IMR-90 (cell line): ENCODE results near the gene MRGPRF. TPM values are rescaled to one million over a fixed set of nuclear protein-coding genes. Genes with fewer than 3 reads are reported as not detected.

Experiments
- ATAC-seq: fragments of 200-7000 bp; cut with Tn5 transposase; 2 replicates; pipeline ENCODE4 v1.9.1; 2020; ENCODE audit warnings: low read depth, mild to moderate bottlenecking, moderate library complexity
- BruUV-seq: library from RNA; stranded (reverse); fragments of 400-500 nt; replicated peaks from 2 replicates; lab custom pipeline; 2021; lab: Mats Ljungman, UMichigan
- CTCF ChIA-PET: fragments of 300-600 bp; formaldehyde crosslinking; extraction: SDS; loops from one replicate; lab custom pipeline; 2021; ENCODE audit warnings: antibody characterized with exemption; lab: Yijun Ruan, JAX
- POLR2A ChIA-PET: fragments of 300-600 bp; sonication (Branson Sonifier 250); formaldehyde crosslinking; loops from one replicate; lab custom pipeline; 2022; ENCODE audit warnings: antibody characterized with exemption; ENCODE audit not compliant: unreplicated experiment; lab: Charles Lee
- DNase-seq: peaks from one replicate; pipeline ENCODE4 v3.0.0; 2013
- H2AFZ ChIP-seq: replicated peaks from 2 replicates; pipeline ENCODE3; 2013; ENCODE audit warnings: low read length, mild to moderate bottlenecking; ENCODE audit not compliant: poor library complexity
- H2AK5ac ChIP-seq: 2 replicates; pipeline ENCODE4 v1.6.1; 2013; ENCODE audit warnings: low read depth, low read length, inconsistent platforms
- H2AK9ac ChIP-seq: replicated peaks from 2 replicates; pipeline ENCODE3; 2013; ENCODE audit warnings: mild to moderate bottlenecking, low read depth, low read length, moderate library complexity; ENCODE audit not compliant: poor library complexity
- H2BK120ac ChIP-seq: 2 replicates; pipeline ENCODE4 v1.6.1; 2013; ENCODE audit warnings: low read depth, low read length, inconsistent platforms
- H2BK15ac ChIP-seq: 3 replicates; pipeline ENCODE4 v1.6.1; 2013; ENCODE audit warnings: low read depth, low read length, inconsistent platforms
- H2BK20ac ChIP-seq: 2 replicates; pipeline ENCODE4 v1.6.1; 2013; ENCODE audit warnings: low read depth, mild to moderate bottlenecking, inconsistent platforms, low read length, moderate library complexity
- H2BK5ac ChIP-seq: 2 replicates; pipeline ENCODE4 v1.6.1; 2013; ENCODE audit warnings: mild to moderate bottlenecking, low read depth, low read length, inconsistent platforms; ENCODE audit not compliant: poor library complexity, severe bottlenecking
- H3K14ac ChIP-seq: replicated peaks from 2 replicates; pipeline ENCODE4 v1.6.1; 2013; ENCODE audit warnings: low read depth, low read length, inconsistent platforms
- H3K18ac ChIP-seq: 2 replicates; pipeline ENCODE4 v1.6.1; 2013; ENCODE audit warnings: low read depth, low read length, control low read depth
- H3K23ac ChIP-seq: 2 replicates; pipeline ENCODE4 v1.6.1; 2013; ENCODE audit warnings: low read depth, low read length, inconsistent platforms
- H3K27ac ChIP-seq: 2 replicates; pipeline ENCODE4 v1.5.1; 2013; ENCODE audit warnings: mild to moderate bottlenecking, control low read depth, low read length; ENCODE audit not compliant: insufficient read depth
- H3K27me3 ChIP-seq: 2 replicates; pipeline ENCODE4 v1.6.1; 2013; ENCODE audit warnings: low read length; ENCODE audit not compliant: control insufficient read depth, insufficient read depth
- H3K36me3 ChIP-seq: 2 replicates; pipeline ENCODE4 v1.6.1; 2013; ENCODE audit warnings: low read length, mixed read lengths; ENCODE audit not compliant: control insufficient read depth, insufficient read depth
- H3K4ac ChIP-seq: 2 replicates; pipeline ENCODE4 v1.6.1; 2013; ENCODE audit warnings: low read depth, low read length, inconsistent platforms
- H3K4me1 ChIP-seq: 2 replicates; pipeline ENCODE4 v1.6.1; 2013; ENCODE audit warnings: low read length, mixed read lengths; ENCODE audit not compliant: control insufficient read depth, insufficient read depth
- H3K4me2 ChIP-seq: 2 replicates; pipeline ENCODE4 v1.6.1; 2013; ENCODE audit warnings: low read depth, mild to moderate bottlenecking, control low read depth, low read length, moderate library complexity
- H3K4me3 ChIP-seq: 2 replicates; pipeline ENCODE4 v1.5.1; 2013; ENCODE audit warnings: low read depth, mild to moderate bottlenecking, control low read depth, low read length, moderate library complexity; ENCODE audit not compliant: insufficient read depth
- H3K56ac ChIP-seq: 2 replicates; pipeline ENCODE4 v1.6.1; 2013; ENCODE audit warnings: low read length, inconsistent platforms; ENCODE audit not compliant: insufficient read depth; ENCODE audit errors: extremely low read depth
- H3K79me1 ChIP-seq, 2 experiments: 2 replicates each; pipeline ENCODE4 v1.6.1; 2013; ENCODE audit warnings: low read length in 2 of 2, inconsistent platforms in 1 of 2, low read depth in 1 of 2
- H3K9ac ChIP-seq: 2 replicates; pipeline ENCODE4 v1.6.1; 2013; ENCODE audit warnings: low read depth, low read length, control low read depth
- H3K9me1 ChIP-seq: 2 replicates; pipeline ENCODE4 v1.6.1; 2013; ENCODE audit warnings: low read length, inconsistent platforms; ENCODE audit not compliant: insufficient read depth
- H3K9me3 ChIP-seq: 2 replicates; pipeline ENCODE4 v1.6.1; 2013; ENCODE audit warnings: low read length; ENCODE audit not compliant: control insufficient read depth, insufficient read depth
- H4K20me1 ChIP-seq: 2 replicates; pipeline ENCODE4 v1.6.1; 2013; ENCODE audit warnings: low read length, inconsistent platforms; ENCODE audit not compliant: insufficient read depth
- H4K5ac ChIP-seq: 2 replicates; pipeline ENCODE4 v1.6.1; 2013; ENCODE audit warnings: mild to moderate bottlenecking, low read depth, low read length, control low read depth
- H4K8ac ChIP-seq, 2 experiments: 2 replicates each; pipeline ENCODE4 v1.6.1; 2013; ENCODE audit warnings: low read depth in 2 of 2, low read length in 2 of 2, control low read depth in 1 of 2, inconsistent platforms in 1 of 2
- H4K91ac ChIP-seq: 2 replicates; pipeline ENCODE4 v1.6.1; 2013; ENCODE audit warnings: low read depth, low read length, inconsistent platforms; ENCODE audit not compliant: insufficient read depth
- BHLHE40 ChIP-seq: fragments of 150-350 bp; IDR thresholded peaks from 2 replicates; pipeline ENCODE4 v1.6.1; 2016; ENCODE audit warnings: mild to moderate bottlenecking, low read depth, low read length
- CEBPB ChIP-seq: IDR thresholded peaks from 2 replicates; pipeline ENCODE4 v1.6.1; 2012; ENCODE audit warnings: low read depth, low read length, improper control_type of control experiment
- CHD1 ChIP-seq: IDR thresholded peaks from 2 replicates; pipeline ENCODE4 v1.6.1; 2012; ENCODE audit warnings: low read depth, low read length, improper control_type of control experiment
- FOS ChIP-seq: fragments of 150-350 bp; IDR thresholded peaks from 2 replicates; pipeline ENCODE4 v1.6.1; 2016; ENCODE audit warnings: low read depth, low read length
- MAFK ChIP-seq: IDR thresholded peaks from 2 replicates; pipeline ENCODE4 v1.6.1; 2012; ENCODE audit warnings: low read depth, low read length, improper control_type of control experiment
- MXI1 ChIP-seq: IDR thresholded peaks from 2 replicates; pipeline ENCODE4 v1.6.1; 2012; ENCODE audit warnings: low read depth, mild to moderate bottlenecking, low read length, moderate library complexity, borderline replicate concordance
- NFE2L2 ChIP-seq: fragments of 150-350 bp; IDR thresholded peaks from 2 replicates; pipeline ENCODE4 v1.6.1; 2016; ENCODE audit warnings: low read depth, mild to moderate bottlenecking, low read length
- POLR2A ChIP-seq: IDR thresholded peaks from 2 replicates; pipeline ENCODE4 v1.6.1; 2012; ENCODE audit warnings: mild to moderate bottlenecking, low read depth, low read length
- RFX5 ChIP-seq: IDR thresholded peaks from 2 replicates; pipeline ENCODE4 v1.8.0; 2012; ENCODE audit warnings: low read depth, mild to moderate bottlenecking, low read length, moderate library complexity
- SMC3 ChIP-seq: fragments of 150-350 bp; IDR thresholded peaks from 2 replicates; pipeline ENCODE4 v1.6.1; 2016; ENCODE audit warnings: low read depth, mild to moderate bottlenecking, antibody characterized with exemption, low read length, moderate library complexity
- WGBS, 2 experiments: methylation state at CpG; one replicate each; pipeline versions ENCODE4 v1.1.5 to v1.1.7; 2013; ENCODE audit warnings: missing lambda C conversion rate in 2 of 2; ENCODE audit not compliant: insufficient read length in 1 of 2; ENCODE audit errors: extremely low coverage in 2 of 2; 5-methylcytosine and 5-hydroxymethylcytosine counted together
- dilution Hi-C: fragments of 300-500 bp; cut with HindIII; formaldehyde crosslinking; loops from one replicate; pipeline ENCODE4 v1.14.3; 2018; ENCODE audit warnings: low sequenced_read_pairs; ENCODE audit not compliant: unreplicated experiment
- in situ Hi-C: fragments of 300-500 bp; cut with MboI; formaldehyde crosslinking; loops from 3 replicates; pipeline ENCODE4 v1.14.3; 2019; ENCODE audit warnings: low sequenced_read_pairs, inconsistent platforms, mixed read lengths
- intact Hi-C: fragments of 100-400 bp; cut with micrococcal nuclease; formaldehyde crosslinking; loops from 2 replicates; pipeline ENCODE4 v1.10.0; 2022
- polyA plus RNA-seq, 3 experiments: library from polyadenylated mRNA; depleted of rRNA; stranded (reverse); fragments of >200 nt; gene quantifications; 2 replicates each; pipeline ENCODE4 v1.2.3, GENCODE V29; 2012; ENCODE audit warnings: low replicate concordance in 1 of 3
- total RNA-seq: library from RNA; depleted of rRNA; stranded (reverse); fragments of >200 nt; gene quantifications from 2 replicates; pipeline ENCODE4 v1.2.3, GENCODE V29; 2012
- TF ChIP-seq, protein P1 (sequence below): fragments of 150-350 bp; IDR thresholded peaks from 2 replicates; pipeline ENCODE4 v1.6.1; 2016; ENCODE audit warnings: low read depth, mild to moderate bottlenecking, low read length, moderate library complexity, borderline replicate concordance
- TF ChIP-seq, protein P2 (sequence below): fragments of 150-350 bp; IDR thresholded peaks from 2 replicates; pipeline ENCODE4 v1.6.1; 2017; ENCODE audit warnings: mild to moderate bottlenecking, antibody characterized with exemption, low read length, low read depth
- TF ChIP-seq, protein P3 (sequence below): conservative IDR thresholded peaks from 2 replicates; pipeline ENCODE4 v1.5.1; 2012; ENCODE audit warnings: mild to moderate bottlenecking, low read depth, low read length, improper control_type of control experiment

Gene MRGPRF
- total and polyA plus RNA-seq, 2 of the 4 experiments (the other 2 are of a cell fraction) = 6.3 to 28.8 TPM

DNA sequence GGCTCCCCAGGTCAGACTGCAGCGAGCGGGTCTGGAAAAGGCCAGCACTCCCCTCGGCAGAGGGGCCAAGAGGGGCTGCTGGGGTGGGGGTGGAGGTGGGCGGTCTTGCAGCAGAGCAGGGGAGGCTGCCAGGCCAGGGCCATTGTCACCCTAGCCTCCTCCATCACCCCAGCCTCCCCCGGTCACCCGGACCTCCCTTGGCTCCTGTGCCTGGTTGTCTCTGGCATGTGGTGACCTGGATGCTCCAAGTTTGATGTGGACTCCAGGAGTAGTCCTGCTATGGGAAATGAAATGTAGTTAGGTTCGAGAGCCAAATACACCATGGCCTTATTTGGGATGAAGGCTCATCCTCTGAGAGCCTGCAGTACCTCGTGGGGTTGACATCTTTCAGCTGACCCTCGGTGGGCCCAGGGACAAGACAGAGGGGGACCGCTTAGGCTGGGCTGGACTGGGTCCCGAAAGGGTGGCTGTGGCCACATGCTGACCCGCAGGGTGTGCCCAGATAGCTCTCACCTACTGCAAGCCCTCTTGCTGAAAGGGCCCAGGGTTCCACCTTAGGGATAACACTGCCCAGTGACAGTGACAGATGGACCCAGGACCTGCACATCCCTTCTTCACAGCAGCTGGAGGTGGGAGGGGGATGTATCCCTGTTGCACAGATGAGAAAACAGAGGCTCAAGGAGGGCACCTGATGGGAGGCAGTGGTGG lies 56.3 kb downstream of the MRGPRF start:
- Histone ChIP-seq H3K56ac (no peak overlapping the region), H4K5ac (no peak overlapping the region), H3K18ac (no peak overlapping the region), H2BK120ac (no peak overlapping the region), H3K14ac (no peak overlapping the region), H3K4ac (no peak overlapping the region), H3K9me1 (no peaks in the 10 kb centered on the region), H2AFZ (no peak overlapping the region), H3K79me1 (no peaks in the 10 kb centered on the region), H2AK9ac (no peak overlapping the region), H3K9ac (no peak overlapping the region), H4K8ac (no peak overlapping the region), H3K23ac (no peak overlapping the region), H3K27ac (no peak overlapping the region), H3K9me3 (no peaks in the 10 kb centered on the region), H4K20me1 (no peaks in the 10 kb centered on the region), H3K4me2 (no peak overlapping the region), H2BK5ac (no peak overlapping the region), H4K91ac (no peak overlapping the region), H3K4me3 (no peak overlapping the region), H3K36me3 (no peaks in the 10 kb centered on the region), H2BK20ac (no peak overlapping the region), H3K4me1 (no peaks in the 10 kb centered on the region), H2BK15ac (no peak overlapping the region), H3K27me3 (peaks cover 4% of the 10 kb centered on the region), H2AK5ac (no peak overlapping the region)
- TF ChIP-seq BHLHE40 = no peak
- no peak for TF ChIP-seq MXI1
- TF ChIP-seq, protein P1, sequence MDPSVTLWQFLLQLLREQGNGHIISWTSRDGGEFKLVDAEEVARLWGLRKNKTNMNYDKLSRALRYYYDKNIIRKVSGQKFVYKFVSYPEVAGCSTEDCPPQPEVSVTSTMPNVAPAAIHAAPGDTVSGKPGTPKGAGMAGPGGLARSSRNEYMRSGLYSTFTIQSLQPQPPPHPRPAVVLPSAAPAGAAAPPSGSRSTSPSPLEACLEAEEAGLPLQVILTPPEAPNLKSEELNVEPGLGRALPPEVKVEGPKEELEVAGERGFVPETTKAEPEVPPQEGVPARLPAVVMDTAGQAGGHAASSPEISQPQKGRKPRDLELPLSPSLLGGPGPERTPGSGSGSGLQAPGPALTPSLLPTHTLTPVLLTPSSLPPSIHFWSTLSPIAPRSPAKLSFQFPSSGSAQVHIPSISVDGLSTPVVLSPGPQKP = no peak
- TF ChIP-seq, protein P2, sequence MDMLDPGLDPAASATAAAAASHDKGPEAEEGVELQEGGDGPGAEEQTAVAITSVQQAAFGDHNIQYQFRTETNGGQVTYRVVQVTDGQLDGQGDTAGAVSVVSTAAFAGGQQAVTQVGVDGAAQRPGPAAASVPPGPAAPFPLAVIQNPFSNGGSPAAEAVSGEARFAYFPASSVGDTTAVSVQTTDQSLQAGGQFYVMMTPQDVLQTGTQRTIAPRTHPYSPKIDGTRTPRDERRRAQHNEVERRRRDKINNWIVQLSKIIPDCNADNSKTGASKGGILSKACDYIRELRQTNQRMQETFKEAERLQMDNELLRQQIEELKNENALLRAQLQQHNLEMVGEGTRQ = no peak
- TF ChIP-seq MAFK = no peak
- no peak for TF ChIP-seq CHD1
- TF ChIP-seq, protein P3, sequence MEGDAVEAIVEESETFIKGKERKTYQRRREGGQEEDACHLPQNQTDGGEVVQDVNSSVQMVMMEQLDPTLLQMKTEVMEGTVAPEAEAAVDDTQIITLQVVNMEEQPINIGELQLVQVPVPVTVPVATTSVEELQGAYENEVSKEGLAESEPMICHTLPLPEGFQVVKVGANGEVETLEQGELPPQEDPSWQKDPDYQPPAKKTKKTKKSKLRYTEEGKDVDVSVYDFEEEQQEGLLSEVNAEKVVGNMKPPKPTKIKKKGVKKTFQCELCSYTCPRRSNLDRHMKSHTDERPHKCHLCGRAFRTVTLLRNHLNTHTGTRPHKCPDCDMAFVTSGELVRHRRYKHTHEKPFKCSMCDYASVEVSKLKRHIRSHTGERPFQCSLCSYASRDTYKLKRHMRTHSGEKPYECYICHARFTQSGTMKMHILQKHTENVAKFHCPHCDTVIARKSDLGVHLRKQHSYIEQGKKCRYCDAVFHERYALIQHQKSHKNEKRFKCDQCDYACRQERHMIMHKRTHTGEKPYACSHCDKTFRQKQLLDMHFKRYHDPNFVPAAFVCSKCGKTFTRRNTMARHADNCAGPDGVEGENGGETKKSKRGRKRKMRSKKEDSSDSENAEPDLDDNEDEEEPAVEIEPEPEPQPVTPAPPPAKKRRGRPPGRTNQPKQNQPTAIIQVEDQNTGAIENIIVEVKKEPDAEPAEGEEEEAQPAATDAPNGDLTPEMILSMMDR = no peak
- no peak for TF ChIP-seq FOS
- no peak for TF ChIP-seq SMC3
- TF ChIP-seq NFE2L2 = no peak
- TF ChIP-seq CEBPB = no peak
- TF ChIP-seq POLR2A = no peak
- no peak for TF ChIP-seq RFX5
- ChIA-PET POLR2A (no interaction called here), CTCF (interaction anchor here (0.7 kb wide), 1 partner anchor 10 kb away, joined by 3 read pairs; no protein-coding TSS in a partner anchor)
- in situ Hi-C loops = no loop called here
- dilution Hi-C loops = no loop called here
- no peak for DNase-seq
- intact Hi-C loops = no loop called here
- 78% methylated on average over 4 of the region's 12 CpGs; no CpG with 5 or more reads in 1 of the 2 experiments for WGBS, 2 experiments
- no TSS peak for BruUV-seq
- ATAC-seq = no peak
